HCT116 (cell line): ENCODE results near the gene ZBTB26. TPM values are rescaled to one million over a fixed set of nuclear protein-coding genes. Genes with fewer than 3 reads are reported as not detected.

Experiments
- ATAC-seq: fragments of 200-7000 bp; cut with Tn5 transposase; 2 replicates; pipeline ENCODE4 v1.9.1; 2020; ENCODE audit warnings: mild to moderate bottlenecking, moderate library complexity
- BruUV-seq: library from RNA; stranded (reverse); fragments of 400-500 nt; replicated peaks from 2 replicates; lab custom pipeline; 2021; lab: Mats Ljungman, UMichigan
- CTCF ChIA-PET: fragments of 300-600 bp; sonication (Branson Sonifier 250); formaldehyde crosslinking; loops from one replicate; lab custom pipeline; 2021; ENCODE audit warnings: antibody characterized with exemption; lab: Charles Lee
- POLR2A ChIA-PET: fragments of 300-600, 350-600 bp; sonication (Branson Sonifier 250); formaldehyde crosslinking; loops from one replicate; lab custom pipeline; 2021; ENCODE audit warnings: antibody characterized with exemption; lab: Charles Lee
- RAD21 ChIA-PET, 2 experiments: fragments of 300-600 bp; sonication (Branson Sonifier 250); formaldehyde crosslinking; loops; one replicate each; lab custom pipeline; 2023; ENCODE audit warnings: low total read pairs in 2 of 2; ENCODE audit not compliant: uncharacterized antibody in 2 of 2, unreplicated experiment in 2 of 2, low non-redundant PET in 1 of 2; lab: Charles Lee
- DNase-seq: peaks from one replicate; pipeline ENCODE4 v3.0.0-alpha.2; 2010; ENCODE audit warnings: low read depth, low spot score
- H2AFZ ChIP-seq: fragments of 200-600 bp; shearing (Covaris generic), sonication (generic); 2 replicates; pipeline ENCODE4 v1.6.1; 2017; ENCODE audit warnings: low read depth, mixed run types, mixed read lengths, antibody characterized with exemption, low read length; ENCODE audit not compliant: poor library complexity, severe bottlenecking
- H3K27ac ChIP-seq: 2 replicates; pipeline ENCODE4 v1.5.1; 2012; ENCODE audit warnings: low read depth, low read length
- H3K27me3 ChIP-seq: fragments of 200-600 bp; sonication (generic); 2 replicates; pipeline ENCODE4 v1.6.1; 2016; ENCODE audit warnings: mixed run types, low read length, mixed read lengths; ENCODE audit not compliant: insufficient read depth
- H3K36me3 ChIP-seq, 2 experiments: fragments of 200-500 bp in 1 of 2; fragments of 200-600 bp in 1 of 2; sonication (Bioruptor generic) in 1 of 2; sonication (generic) in 1 of 2; 2 replicates each; pipeline versions ENCODE4 v1.5.1 to v1.6.1; 2014 to 2016; ENCODE audit warnings: low read length in 2 of 2, inconsistent platforms in 1 of 2, mixed read lengths in 1 of 2, mixed run types in 1 of 2; ENCODE audit not compliant: insufficient read depth in 2 of 2, control insufficient read depth in 1 of 2
- H3K4me1 ChIP-seq, 2 experiments: fragments of 200-600 bp in 1 of 2; sonication (generic) in 1 of 2; 2 replicates each; pipeline versions ENCODE4 v1.5.1 to v1.6.1; 2012 to 2017; ENCODE audit warnings: low read length in 2 of 2, inconsistent platforms in 1 of 2, mild to moderate bottlenecking in 1 of 2, mixed read lengths in 1 of 2, mixed run types in 1 of 2, moderate library complexity in 1 of 2; ENCODE audit not compliant: insufficient read depth in 2 of 2, control insufficient read depth in 1 of 2
- H3K4me2 ChIP-seq: fragments of 200-600 bp; sonication (generic); 2 replicates; pipeline ENCODE4 v1.6.1; 2017; ENCODE audit warnings: mixed run types, low read length, mixed read lengths
- H3K4me3 ChIP-seq, 2 experiments: fragments of 200-600 bp in 1 of 2; sonication (generic) in 1 of 2; replicated peaks in 1 of 2; 2 replicates each; pipeline ENCODE4 v1.5.1; 2011 to 2016; ENCODE audit warnings: low read length in 2 of 2, control low read depth in 1 of 2, low read depth in 1 of 2, mild to moderate bottlenecking in 1 of 2, mixed read lengths in 1 of 2, mixed run types in 1 of 2
- H3K79me2 ChIP-seq: fragments of 200-600 bp; sonication (generic); 2 replicates; pipeline ENCODE4 v1.6.1; 2017; ENCODE audit warnings: mild to moderate bottlenecking, mixed run types, low read length, moderate library complexity, mixed read lengths; ENCODE audit not compliant: insufficient read depth
- H3K9ac ChIP-seq: fragments of 200-600 bp; sonication (generic); 2 replicates; pipeline ENCODE4 v1.6.1; 2016; ENCODE audit warnings: low read length, mixed read lengths
- H3K9me2 ChIP-seq: fragments of 200-600 bp; sonication (generic), shearing (Covaris generic); 2 replicates; pipeline ENCODE4 v1.6.1; 2017; ENCODE audit warnings: mixed run types, mild to moderate bottlenecking, moderate library complexity; ENCODE audit not compliant: insufficient read depth
- H3K9me3 ChIP-seq, 2 experiments: fragments of 200-500 bp in 1 of 2; fragments of 200-600 bp in 1 of 2; sonication (Bioruptor generic) in 1 of 2; sonication (generic) in 1 of 2; 2 replicates each; pipeline ENCODE4 v1.6.1; 2014 to 2017; ENCODE audit warnings: low read length in 2 of 2, mixed read lengths in 2 of 2, inconsistent platforms in 1 of 2, low read depth in 1 of 2, mild to moderate bottlenecking in 1 of 2, mixed run types in 1 of 2, moderate library complexity in 1 of 2; ENCODE audit not compliant: control insufficient read depth in 1 of 2, insufficient read depth in 1 of 2
- H4K20me1 ChIP-seq: fragments of 200-600 bp; sonication (generic), shearing (Covaris generic); 2 replicates; pipeline ENCODE4 v1.6.1; 2017; ENCODE audit warnings: mixed run types, mild to moderate bottlenecking, moderate library complexity; ENCODE audit not compliant: insufficient read depth
- CBX3 ChIP-seq: IDR thresholded peaks from 2 replicates; pipeline ENCODE4 v1.6.1; 2012; ENCODE audit warnings: low read depth
- CEBPB ChIP-seq: IDR thresholded peaks from 2 replicates; pipeline ENCODE4 v1.6.1; 2012; ENCODE audit warnings: low read depth
- EZH2phosphoT487 ChIP-seq: fragments of 200-600 bp; IDR thresholded peaks from 2 replicates; pipeline ENCODE4 v1.6.1; 2018; ENCODE audit warnings: antibody characterized with exemption, borderline replicate concordance
- FOSL1 ChIP-seq: IDR thresholded peaks from 2 replicates; pipeline ENCODE4 v1.6.1; 2012; ENCODE audit warnings: low read depth
- JUND ChIP-seq: IDR thresholded peaks from 2 replicates; pipeline ENCODE4 v1.6.1; 2012
- POLR2A ChIP-seq: IDR thresholded peaks from 2 replicates; pipeline ENCODE4 v1.7.0; 2011; ENCODE audit warnings: borderline replicate concordance; ENCODE audit not compliant: insufficient read depth, insufficient read length; ENCODE audit errors: extremely low read depth
- RAD21 ChIP-seq: IDR thresholded peaks from 2 replicates; pipeline ENCODE4 v1.6.1; 2012; ENCODE audit warnings: low read depth, mild to moderate bottlenecking
- SIN3A ChIP-seq: IDR thresholded peaks from 2 replicates; pipeline ENCODE4 v1.6.1; 2012; ENCODE audit warnings: low read depth
- SRF ChIP-seq: IDR thresholded peaks from 2 replicates; pipeline ENCODE4 v1.6.1; 2012; ENCODE audit warnings: low read depth
- TCF7L2 ChIP-seq: IDR thresholded peaks from 2 replicates; pipeline ENCODE4 v1.7.0; 2011; ENCODE audit warnings: borderline replicate concordance, inconsistent platforms; ENCODE audit not compliant: insufficient read depth, insufficient read length; ENCODE audit errors: extremely low read depth
- YY1 ChIP-seq: IDR thresholded peaks from 2 replicates; pipeline ENCODE4 v1.6.1; 2011; ENCODE audit warnings: low read length, low read depth, moderate library complexity, mild to moderate bottlenecking; ENCODE audit not compliant: insufficient replicate concordance; ENCODE audit errors: extremely low read depth
- ZFX ChIP-seq: fragments of 450-650 bp; IDR thresholded peaks from 2 replicates; pipeline ENCODE4 v1.6.1; 2017
- ZNF274 ChIP-seq: fragments of 200-500 bp; sonication (Bioruptor generic); IDR thresholded peaks from 2 replicates; pipeline ENCODE4 v1.6.1; 2014; ENCODE audit warnings: mild to moderate bottlenecking, low read depth, low read length, inconsistent platforms
- intact Hi-C: fragments of 100-400 bp; cut with micrococcal nuclease; formaldehyde crosslinking; loops from 2 replicates; pipeline ENCODE4 v1.10.0; 2022
- total RNA-seq: library from RNA; stranded (reverse); gene quantifications from one replicate; pipeline ENCODE4 v1.2.1, GENCODE V29; 2021; ENCODE audit not compliant: unreplicated experiment
- TF ChIP-seq, protein P1 (sequence below): IDR thresholded peaks from 2 replicates; pipeline ENCODE4 v1.6.1; 2012
- TF ChIP-seq, protein P2 (sequence below): IDR thresholded peaks from 2 replicates; pipeline ENCODE4 v1.6.1; 2012; ENCODE audit warnings: low read depth
- TF ChIP-seq, protein P3 (sequence below): IDR thresholded peaks from 2 replicates; pipeline ENCODE4 v1.6.1; 2012

The ZBTB26 gene
- total RNA-seq, 1 experiment from 2014 or later, result 5.5 TPM

DNA sequence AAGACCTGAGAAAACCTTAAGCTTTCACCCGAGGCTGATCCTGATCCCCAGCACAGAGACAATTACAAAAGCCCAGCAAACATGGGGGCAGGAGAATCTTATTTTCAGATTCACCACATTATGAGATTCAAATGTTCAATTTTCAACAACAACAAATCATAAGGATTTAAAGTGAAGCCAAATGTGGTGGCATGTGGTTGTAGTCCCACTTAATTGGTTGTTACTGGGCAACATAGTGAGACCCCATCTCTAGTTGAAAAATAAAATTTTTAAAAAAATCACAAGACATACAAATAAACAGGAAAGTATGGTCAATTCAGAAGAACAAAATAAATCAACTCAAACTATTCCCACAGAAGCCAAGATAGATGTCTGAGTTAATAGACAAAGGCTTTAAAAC lies 5.6 kb upstream of the ZBTB26 start:
- CTCF ChIA-PET, result no interaction called here

More for the DNA sequence above, 5.6 kb upstream of the ZBTB26 start:
- Histone ChIP-seq H2AFZ (no peak overlapping the region), H3K4me2 (no peak overlapping the region), H3K36me3 (peaks cover 4 to 10% of the 10 kb centered on the region in 2 experiments; a peak in 2 of 4 replicates), H3K9me3 (no peaks in the 10 kb centered on the region), H3K4me3 (no peak overlapping the region), H3K4me1 (peaks cover 2 to 19% of the 10 kb centered on the region in 2 experiments; a peak in 3 of 4 replicates), H3K27me3 (no peaks in the 10 kb centered on the region), H3K27ac (no peak overlapping the region), H3K79me2 (peaks cover 63% of the 10 kb centered on the region), H4K20me1 (no peaks in the 10 kb centered on the region), H3K9me2 (0 out of 2 replicates have a peak, but pooled peaks cover 3% of the 10 kb centered on the region), H3K9ac (no peak overlapping the region)
- ATAC-seq (no peak), DNase-seq (no peak)
- RAD21 ChIA-PET, result no interaction called here
- intact Hi-C loops, result no loop called here
- POLR2A ChIA-PET, result no interaction called here
- no TSS peak for BruUV-seq
- TF ChIP-seq JUND (no peak), CBX3 (no peak), ZNF274 (no peak), EZH2phosphoT487 (no peak), SIN3A (no peak), SRF (no peak), YY1 (no peak), ZFX (no peak), CEBPB (no peak), RAD21 (no peak), POLR2A (no peak), TCF7L2 (no peak), FOSL1 (no peak)
- TF ChIP-seq, protein P1, sequence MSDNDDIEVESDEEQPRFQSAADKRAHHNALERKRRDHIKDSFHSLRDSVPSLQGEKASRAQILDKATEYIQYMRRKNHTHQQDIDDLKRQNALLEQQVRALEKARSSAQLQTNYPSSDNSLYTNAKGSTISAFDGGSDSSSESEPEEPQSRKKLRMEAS, result no peak
- TF ChIP-seq, protein P2, sequence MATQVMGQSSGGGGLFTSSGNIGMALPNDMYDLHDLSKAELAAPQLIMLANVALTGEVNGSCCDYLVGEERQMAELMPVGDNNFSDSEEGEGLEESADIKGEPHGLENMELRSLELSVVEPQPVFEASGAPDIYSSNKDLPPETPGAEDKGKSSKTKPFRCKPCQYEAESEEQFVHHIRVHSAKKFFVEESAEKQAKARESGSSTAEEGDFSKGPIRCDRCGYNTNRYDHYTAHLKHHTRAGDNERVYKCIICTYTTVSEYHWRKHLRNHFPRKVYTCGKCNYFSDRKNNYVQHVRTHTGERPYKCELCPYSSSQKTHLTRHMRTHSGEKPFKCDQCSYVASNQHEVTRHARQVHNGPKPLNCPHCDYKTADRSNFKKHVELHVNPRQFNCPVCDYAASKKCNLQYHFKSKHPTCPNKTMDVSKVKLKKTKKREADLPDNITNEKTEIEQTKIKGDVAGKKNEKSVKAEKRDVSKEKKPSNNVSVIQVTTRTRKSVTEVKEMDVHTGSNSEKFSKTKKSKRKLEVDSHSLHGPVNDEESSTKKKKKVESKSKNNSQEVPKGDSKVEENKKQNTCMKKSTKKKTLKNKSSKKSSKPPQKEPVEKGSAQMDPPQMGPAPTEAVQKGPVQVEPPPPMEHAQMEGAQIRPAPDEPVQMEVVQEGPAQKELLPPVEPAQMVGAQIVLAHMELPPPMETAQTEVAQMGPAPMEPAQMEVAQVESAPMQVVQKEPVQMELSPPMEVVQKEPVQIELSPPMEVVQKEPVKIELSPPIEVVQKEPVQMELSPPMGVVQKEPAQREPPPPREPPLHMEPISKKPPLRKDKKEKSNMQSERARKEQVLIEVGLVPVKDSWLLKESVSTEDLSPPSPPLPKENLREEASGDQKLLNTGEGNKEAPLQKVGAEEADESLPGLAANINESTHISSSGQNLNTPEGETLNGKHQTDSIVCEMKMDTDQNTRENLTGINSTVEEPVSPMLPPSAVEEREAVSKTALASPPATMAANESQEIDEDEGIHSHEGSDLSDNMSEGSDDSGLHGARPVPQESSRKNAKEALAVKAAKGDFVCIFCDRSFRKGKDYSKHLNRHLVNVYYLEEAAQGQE, result no peak
- TF ChIP-seq, protein P3, sequence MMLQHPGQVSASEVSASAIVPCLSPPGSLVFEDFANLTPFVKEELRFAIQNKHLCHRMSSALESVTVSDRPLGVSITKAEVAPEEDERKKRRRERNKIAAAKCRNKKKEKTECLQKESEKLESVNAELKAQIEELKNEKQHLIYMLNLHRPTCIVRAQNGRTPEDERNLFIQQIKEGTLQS, result no peak
- TF ChIP-seq, all 23 proteins: peak for 0
